ENCODE data around the gene MYH14. TPM values are rescaled to one million over a fixed set of nuclear protein-coding genes. Genes with fewer than 3 reads are reported as not detected.

Gene MYH14
- total and polyA plus RNA-seq, 2 of the 8 experiments (the other 6 are each of a cell fraction or from before 2014, with no cell fraction given), result 17.3 to 28.6 TPM

GRCh38 chr19:50334741-50335421 is 131.5 kb downstream of the MYH14 start:
- WGBS, 2 experiments (ENCODE audit: extremely low coverage in 1 of 2, insufficient coverage in 1 of 2, insufficient read length in 1 of 2, insufficient replicate concordance in 2 of 2, low coverage in 1 of 2, low lambda C conversion rate in 2 of 2, missing lambda C conversion rate in 1 of 2), result 95% methylated on average over 12 of the region's 12 CpGs; no CpG with 5 or more reads in 1 of the 2 experiments
- Histone ChIP-seq H3K27me3 (replicated peaks in 1 of 4; ENCODE audit: control insufficient read depth in 3 of 4, extremely low read depth in 1 of 4, insufficient read depth in 3 of 4, low read length in 3 of 4) (no peaks in the 10 kb centered on the region; a peak in 1 of 7 replicates), H3K4me2 (ENCODE audit: insufficient read depth in 1 of 2, low read depth in 2 of 2, low read length in 2 of 2) (peak overlapping the region in 1 of 2 experiments; percentile 75; a peak in 3 of 4 replicates), H3K14ac (ENCODE audit: insufficient read length) (no peak overlapping the region), H2BK5ac (ENCODE audit: low read depth, low read length) (0 out of 2 replicates have a peak overlapping the region, but pooled peaks have one; percentile 24), H2BK120ac (replicated peaks; ENCODE audit: low read depth, low read length) (no peak overlapping the region), H3K9me3 (ENCODE audit: insufficient read depth in 2 of 2, low read depth in 1 of 2, low read length in 1 of 2) (no peaks in the 10 kb centered on the region), H3K79me1 (ENCODE audit: low read depth, low read length) (no peaks in the 10 kb centered on the region; the same call in 1 of the 2 replicates), H3K18ac (ENCODE audit: extremely low read depth, low read length) (no peak overlapping the region), H3K4me1 (replicated peaks in 1 of 4; ENCODE audit: control insufficient read depth in 3 of 4, insufficient read depth in 4 of 4, low read length in 3 of 4) (peaks cover 2 to 18% (median 12%) of the 10 kb centered on the region in 4 experiments), H3K9ac (replicated peaks in 1 of 4; ENCODE audit: extremely low read depth in 1 of 4, low read depth in 3 of 4, low read length in 3 of 4) (no peak overlapping the region), H4K8ac (ENCODE audit: extremely low read depth, insufficient read depth, low read length) (no peak overlapping the region), H4K20me1 (replicated peaks in 1 of 2; ENCODE audit: control insufficient read depth in 1 of 2, insufficient read depth in 2 of 2, low read length in 2 of 2) (peaks cover 0 to 1% of the 10 kb centered on the region in 2 experiments), H2AK5ac (ENCODE audit: low read depth, low read length) (no peak overlapping the region), H3K4ac (replicated peaks; ENCODE audit: insufficient read length, low read depth, low read length) (no peak overlapping the region), H2BK15ac (ENCODE audit: low read length) (0 out of 2 replicates have a peak overlapping the region, but pooled peaks have one; percentile 29), H3K27ac (ENCODE audit: low read depth, low read length) (no peak overlapping the region), H2BK20ac (ENCODE audit: low read length) (no peak overlapping the region), H3K23ac (ENCODE audit: insufficient read length) (no peak overlapping the region), H2AFZ (ENCODE audit: low read length) (no peak overlapping the region), H3K4me3 (ENCODE audit: extremely low read depth in 1 of 4, insufficient read depth in 2 of 4, low read depth in 3 of 4, low read length in 4 of 4) (no peak overlapping the region), H3K36me3 (ENCODE audit: control insufficient read depth in 2 of 4, insufficient read depth in 4 of 4, low read length in 3 of 4) (0 out of 8 replicates have a peak, but pooled peaks cover 0 to 4% (median 1%) of the 10 kb centered on the region in 4 experiments), H3K56ac (replicated peaks; ENCODE audit: insufficient read length, low read depth, low read length) (no peak overlapping the region), H4K5ac (ENCODE audit: insufficient read length, low read depth, low read length) (no peak overlapping the region), H3K23me2 (ENCODE audit: low read depth, low read length) (peaks cover 26% of the 10 kb centered on the region), H4K91ac (replicated peaks; ENCODE audit: insufficient read length, low read length) (no peak overlapping the region), H2BK12ac (ENCODE audit: low read depth, low read length) (no peak overlapping the region), H3K79me2 (ENCODE audit: control insufficient read depth in 1 of 2, insufficient read depth in 2 of 2, low read length in 2 of 2) (peaks cover 3 to 6% of the 10 kb centered on the region in 2 experiments; a peak in 2 of 4 replicates)
- ChIA-PET CTCF (ENCODE audit: partially characterized antibody) (interaction anchor here (0.6 to 1.5 kb wide), 5 partner anchors 16 to 257 kb away, joined by 3 to 6 read pairs (median 4); no protein-coding TSS in a partner anchor), POLR2A (ENCODE audit: partially characterized antibody) (interaction anchor here (0.6 to 2.8 kb wide), 6 partner anchors 9 to 807 kb away, joined by 3 to 17 read pairs (median 5); no protein-coding TSS in a partner anchor)
- DNase-seq (ENCODE audit: low read depth in 1 of 2, low spot score in 2 of 2) (no peak), FAIRE-seq (no peak)
- no peak for TF ChIP-seq HDAC6 (IDR thresholded peaks at IDR 0.05; ENCODE audit: low read depth, low read length)
- no peak for TF ChIP-seq RBBP5 (IDR thresholded peaks at IDR 0.05; ENCODE audit: borderline replicate concordance, low read depth, low read length)
- no peak for TF ChIP-seq MAFK (IDR thresholded peaks at IDR 0.05; ENCODE audit: low read depth, low read length)
- no peak for TF ChIP-seq TEAD4 (IDR thresholded peaks at IDR 0.05; ENCODE audit: low read depth, low read length)
- no peak for TF ChIP-seq CHD2 (IDR thresholded peaks at IDR 0.05; ENCODE audit: low read length)
- TF ChIP-seq PHF8 (conservative IDR thresholded peaks at IDR 0.05; ENCODE audit: low read depth, low read length), result no peak
- TF ChIP-seq CTCF (IDR thresholded peaks at IDR 0.05; ENCODE audit: control extremely low read depth in 1 of 3, insufficient read depth in 1 of 3, low read depth in 1 of 3, low read length in 3 of 3), result no peak
- no peak for TF ChIP-seq KDM1A (IDR thresholded peaks at IDR 0.05; ENCODE audit: borderline replicate concordance, low read length)
- no peak for TF ChIP-seq TBP (IDR thresholded peaks at IDR 0.05; ENCODE audit: low read depth, low read length)
